Thymus (tissue), 11 donors: ENCODE data around the gene PGGHG. TPM values are rescaled to one million over a fixed set of nuclear protein-coding genes. Genes with fewer than 3 reads are reported as not detected.
A peak's percentile ranks its signal among the peaks of the same experiment; 100 is the strongest.

Experiments used
- DNase-seq, 9 donors: peaks; one replicate each; pipeline ENCODE4 v3.0.0-alpha.2; 2013; ENCODE audit warnings: low spot score in 9 of 9, low read depth in 6 of 9, missing footprints in 1 of 9
- H3K27ac ChIP-seq, 2 donors: one replicate each; pipeline ENCODE4 v1.5.1; 2013; ENCODE audit warnings: control low read depth in 1 of 2, low read depth in 1 of 2, low read length in 1 of 2, mild to moderate bottlenecking in 1 of 2, moderate library complexity in 1 of 2
- H3K27me3 ChIP-seq, 2 donors: one replicate each; pipeline ENCODE4 v1.5.1; 2013; ENCODE audit warnings: low read length in 1 of 2; ENCODE audit not compliant: control insufficient read depth in 2 of 2, insufficient read depth in 1 of 2
- H3K36me3 ChIP-seq, 2 donors: one replicate each; pipeline ENCODE4 v1.5.1; 2013; ENCODE audit warnings: low read length in 1 of 2, mild to moderate bottlenecking in 1 of 2, moderate library complexity in 1 of 2; ENCODE audit not compliant: control insufficient read depth in 2 of 2, insufficient read depth in 2 of 2
- H3K4me1 ChIP-seq, 2 donors: one replicate each; pipeline ENCODE4 v1.5.1; 2013; ENCODE audit warnings: low read length in 2 of 2; ENCODE audit not compliant: control insufficient read depth in 2 of 2, insufficient read depth in 2 of 2
- H3K4me3 ChIP-seq, 2 donors: one replicate each; pipeline ENCODE4 v1.5.1; 2013; ENCODE audit warnings: low read length in 2 of 2, control low read depth in 1 of 2, mild to moderate bottlenecking in 1 of 2
- H3K9me3 ChIP-seq, 2 donors: one replicate each; pipeline ENCODE4 v1.5.1; 2013; ENCODE audit warnings: low read length in 1 of 2, mild to moderate bottlenecking in 1 of 2; ENCODE audit not compliant: control insufficient read depth in 2 of 2, insufficient read depth in 1 of 2
- WGBS: extraction: QIAGEN DNeasy Blood & Tissue Kit; methylation state at CpG from one replicate; pipeline ENCODE4 v1.1.7; 2013; 5-methylcytosine and 5-hydroxymethylcytosine counted together
- polyA plus RNA-seq: library from polyadenylated mRNA; stranded (reverse); fragments of 200-250 nt; gene quantifications from one replicate; pipeline ENCODE4 v1.2.3, GENCODE V29; 2013
- total RNA-seq: library from RNA; stranded (reverse); fragments of 120-200 nt; gene quantifications from one replicate; pipeline ENCODE4 v1.2.4, GENCODE V29; 2013
- donor health status: healthy.

PGGHG gene
- total and polyA plus RNA-seq, 2 donors = 73.7 to 900 TPM

DNA sequence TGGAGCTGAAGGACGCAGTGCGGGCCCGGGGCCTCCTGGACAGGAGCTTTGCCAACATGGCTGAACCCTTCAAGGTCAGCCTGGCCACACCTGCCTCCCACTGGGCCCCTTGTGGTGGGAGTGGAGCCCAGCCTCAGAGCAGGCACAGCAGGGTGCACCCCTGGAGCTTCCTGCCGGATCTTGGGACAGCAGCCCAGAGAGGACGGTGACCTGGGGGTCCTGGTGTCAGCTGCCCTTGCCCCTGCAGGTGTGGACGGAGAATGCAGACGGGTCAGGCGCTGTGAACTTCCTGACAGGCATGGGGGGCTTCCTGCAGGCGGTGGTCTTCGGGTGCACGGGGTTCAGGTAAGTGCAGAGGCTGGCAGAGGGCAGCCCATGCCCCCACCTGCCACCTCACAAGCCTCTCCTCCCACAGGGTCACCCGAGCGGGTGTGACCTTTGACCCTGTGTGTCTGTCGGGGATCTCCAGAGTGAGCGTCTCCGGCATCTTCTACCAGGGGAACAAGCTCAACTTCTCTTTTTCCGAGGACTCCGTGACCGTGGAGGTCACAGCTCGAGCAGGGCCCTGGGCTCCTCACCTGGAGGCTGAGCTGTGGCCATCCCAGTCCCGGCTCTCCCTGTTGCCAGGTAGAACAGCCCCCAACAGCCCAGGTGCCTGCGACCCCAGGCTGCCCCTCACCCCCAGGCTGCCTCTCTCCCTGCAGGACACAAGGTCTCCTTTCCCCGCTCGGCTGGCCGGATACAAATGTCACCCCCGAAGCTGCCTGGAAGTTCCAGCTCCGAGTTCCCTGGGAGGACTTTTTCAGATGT lies 5.1 kb downstream of the PGGHG start:
- Histone ChIP-seq H3K27me3 (peaks cover 0 to 11% of the 10 kb centered on the region in 2 donors), H3K4me3 (no peak overlapping the region), H3K9me3 (no peaks in the 10 kb centered on the region), H3K36me3 (peaks cover 12 to 40% of the 10 kb centered on the region in 2 donors), H3K27ac (no peak overlapping the region), H3K4me1 (peaks cover 10 to 67% of the 10 kb centered on the region in 2 donors)
- WGBS = 95% methylated on average over 27 of the region's 27 CpGs
- no peak for DNase-seq

- H3K4me1 ChIP-seq = peaks cover 4 to 66% of the 10 kb centered on the region in 2 donors
- no peak overlapping the region for H3K27ac ChIP-seq
- DNase-seq = no peak
- H3K9me3 ChIP-seq = no peaks in the 10 kb centered on the region
- WGBS = 97% methylated on average over 16 of the region's 16 CpGs
- H3K36me3 ChIP-seq = peaks cover 12 to 40% of the 10 kb centered on the region in 2 donors
- peaks cover 0 to 17% of the 10 kb centered on the region in 2 donors for H3K27me3 ChIP-seq
- no peak overlapping the region for H3K4me3 ChIP-seq
These were observed 5.9 kb downstream of the PGGHG start for GRCh38 chr11:294780-295179.

DNA sequence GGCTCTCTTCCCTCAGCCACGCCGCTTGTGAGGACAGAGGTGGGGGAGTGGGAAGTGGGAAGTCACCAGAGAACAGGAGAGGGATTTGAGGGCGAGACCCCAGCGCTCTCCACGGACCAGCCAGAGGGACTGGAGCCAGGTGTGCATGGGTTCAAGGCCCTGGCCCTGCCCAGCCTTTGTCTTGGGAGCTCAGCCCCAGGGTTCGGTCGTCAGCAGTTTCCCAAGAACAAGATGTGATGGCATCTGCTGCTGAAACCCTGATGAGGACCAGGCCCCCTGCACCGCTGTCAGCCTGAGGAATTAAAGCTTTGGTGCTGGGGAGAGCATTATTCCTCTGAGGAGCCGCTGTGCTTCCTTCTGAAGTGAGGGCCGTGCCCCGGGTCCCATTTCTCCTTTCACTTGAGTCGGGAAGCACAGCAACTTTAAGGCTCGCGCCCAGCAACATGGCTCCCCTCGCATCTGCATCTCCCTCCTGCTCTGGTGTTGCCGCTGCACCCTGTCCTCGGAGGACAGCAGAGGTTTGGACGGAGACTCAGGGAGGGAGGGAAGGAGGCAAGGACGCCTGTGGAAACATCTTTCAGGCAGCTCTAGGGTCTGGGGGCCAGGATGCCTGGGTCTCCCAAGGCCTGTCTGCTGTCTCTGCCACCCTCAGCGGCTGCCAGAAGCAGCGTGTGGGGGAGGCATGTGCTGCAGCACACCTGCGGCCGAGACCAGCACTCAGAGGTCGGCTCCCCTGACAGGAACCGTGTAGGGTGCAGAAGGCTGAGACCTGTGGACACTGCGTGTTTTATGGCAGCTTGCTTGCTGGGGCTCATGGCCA lies 6.6 kb downstream of the PGGHG start:
- DNase-seq = peak in 1 of 9 donors; percentile 40
- 87% methylated on average over 26 of the region's 26 CpGs for WGBS
- Histone ChIP-seq H3K27ac (no peak overlapping the region), H3K9me3 (peaks cover 0 to 5% of the 10 kb centered on the region in 2 donors), H3K4me1 (peaks cover 0 to 60% of the 10 kb centered on the region in 2 donors), H3K4me3 (no peak overlapping the region), H3K36me3 (peaks cover 12 to 40% of the 10 kb centered on the region in 2 donors), H3K27me3 (peaks cover 0 to 24% of the 10 kb centered on the region in 2 donors)

DNA sequence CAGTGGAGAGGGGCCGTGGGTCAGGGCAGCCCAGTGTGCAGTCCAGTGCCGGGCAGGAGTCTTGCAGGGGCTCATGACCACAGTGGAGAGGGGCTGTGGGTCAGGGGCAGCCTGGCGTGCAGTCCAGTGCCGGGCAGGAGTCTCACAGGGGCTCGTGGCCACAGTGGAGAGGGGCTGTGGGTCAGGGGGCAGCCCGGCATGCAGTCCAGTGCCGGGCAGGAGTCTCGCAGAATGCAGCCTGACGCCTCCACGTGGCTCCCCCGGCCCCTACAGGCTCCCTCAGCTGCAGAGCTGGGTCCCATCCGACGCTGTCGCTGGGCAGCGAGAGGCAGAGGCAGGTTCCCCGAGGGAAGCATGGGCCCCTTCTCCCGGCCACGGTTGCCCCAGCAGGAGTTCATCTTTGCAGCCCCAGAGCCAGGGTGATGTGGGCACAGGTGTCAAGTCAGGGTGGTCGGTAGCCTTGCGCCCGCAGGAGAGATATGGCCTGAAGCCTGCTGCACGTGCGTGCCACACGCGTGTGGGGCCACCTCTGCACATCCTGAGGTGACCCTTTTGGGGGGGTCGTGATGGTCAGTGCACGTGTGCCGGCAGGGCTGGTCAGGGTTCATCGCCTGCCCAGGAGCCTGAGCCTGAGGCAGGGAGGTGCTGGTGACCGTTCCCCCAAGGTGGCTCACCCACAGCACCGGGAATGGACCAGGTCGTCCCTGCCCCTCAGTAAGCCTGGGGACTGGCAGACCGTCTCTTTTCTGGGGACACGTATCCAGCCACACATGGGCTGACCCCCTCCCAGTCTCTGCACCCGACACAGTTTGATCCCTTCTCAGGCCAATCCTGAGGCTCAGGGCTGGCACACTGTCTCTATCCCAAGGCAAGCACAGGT lies 7.5 kb downstream of the PGGHG start:
- peaks cover 12 to 39% of the 10 kb centered on the region in 2 donors for H3K36me3 ChIP-seq
- 90% methylated on average over 35 of the region's 35 CpGs for WGBS
- H3K27ac ChIP-seq = no peak overlapping the region
- H3K4me1 ChIP-seq = peaks cover 0 to 52% of the 10 kb centered on the region in 2 donors
- no peak for DNase-seq
- no peak overlapping the region for H3K4me3 ChIP-seq
- H3K27me3 ChIP-seq = peaks cover 0 to 29% of the 10 kb centered on the region in 2 donors
- H3K9me3 ChIP-seq = peaks cover 0 to 5% of the 10 kb centered on the region in 2 donors

GRCh38 chr11:297051-297585 lies 8.2 kb downstream of the PGGHG start:
- peaks cover 12 to 32% of the 10 kb centered on the region in 2 donors for H3K36me3 ChIP-seq
- no peak overlapping the region for H3K4me3 ChIP-seq
- peaks cover 0 to 5% of the 10 kb centered on the region in 2 donors for H3K9me3 ChIP-seq
- H3K27ac ChIP-seq = no peak overlapping the region
- peak in 1 of 9 donors; percentile 22 for DNase-seq
- peaks cover 0 to 29% of the 10 kb centered on the region in 2 donors for H3K27me3 ChIP-seq
- 89% methylated on average over 13 of the region's 13 CpGs for WGBS
- H3K4me1 ChIP-seq = peaks cover 0 to 45% of the 10 kb centered on the region in 2 donors

DNA sequence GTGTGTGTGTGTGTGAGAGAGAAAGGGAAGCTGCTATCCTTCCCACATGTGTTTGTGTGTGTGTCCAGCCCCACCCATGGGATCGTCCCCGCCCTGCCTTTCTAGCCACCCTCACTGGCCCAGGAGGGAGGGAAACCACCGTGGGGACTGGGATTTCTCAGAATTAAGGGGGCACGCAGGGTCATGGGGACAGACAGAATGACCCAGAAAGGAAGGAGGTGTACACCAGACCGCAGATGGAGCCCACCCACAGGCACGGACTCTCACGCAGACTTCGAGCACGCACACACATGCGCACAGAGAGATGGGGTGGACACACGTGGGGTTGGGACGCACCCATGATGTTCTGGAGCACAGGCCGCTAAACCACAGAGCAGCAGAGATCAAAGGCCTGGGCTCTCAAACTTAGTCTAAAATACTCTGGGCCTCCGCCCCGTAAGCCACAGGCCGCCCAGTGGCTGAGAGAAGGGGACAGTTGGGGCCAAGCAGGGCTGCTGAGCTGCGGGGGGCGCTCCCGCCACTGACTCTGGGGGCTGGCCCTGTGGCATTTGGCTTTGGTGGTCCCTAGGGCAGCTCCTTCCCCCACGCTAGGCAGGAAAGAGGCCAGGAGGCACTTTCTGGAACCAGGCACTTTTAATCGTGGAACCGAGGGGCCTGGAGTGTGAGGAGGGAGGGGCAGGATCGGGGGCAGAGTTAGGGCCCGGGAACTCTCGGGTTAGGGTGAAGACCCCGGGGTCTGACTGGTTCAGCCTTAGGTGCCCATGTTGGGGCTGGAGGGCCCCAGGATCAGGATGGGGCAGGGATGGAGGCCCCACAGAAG lies 8.9 kb downstream of the PGGHG start:
- Histone ChIP-seq H3K4me3 (no peak overlapping the region), H3K9me3 (peaks cover 0 to 5% of the 10 kb centered on the region in 2 donors), H3K4me1 (peaks cover 0 to 38% of the 10 kb centered on the region in 2 donors), H3K36me3 (peaks cover 9 to 25% of the 10 kb centered on the region in 2 donors), H3K27ac (no peak overlapping the region), H3K27me3 (peaks cover 0 to 29% of the 10 kb centered on the region in 2 donors)
- DNase-seq = peak in 1 of 9 donors; percentile 31
- 65% methylated on average over 26 of the region's 26 CpGs for WGBS

GRCh38 chr11:298406-299065 lies 9.6 kb downstream of the PGGHG start:
- DNase-seq = no peak
- WGBS = 90% methylated on average over 15 of the region's 15 CpGs
- no peak overlapping the region for H3K27ac ChIP-seq
- H3K4me3 ChIP-seq = no peak overlapping the region
- peaks cover 0 to 5% of the 10 kb centered on the region in 2 donors for H3K9me3 ChIP-seq
- peaks cover 0 to 29% of the 10 kb centered on the region in 2 donors for H3K27me3 ChIP-seq
- peaks cover 9 to 18% of the 10 kb centered on the region in 2 donors for H3K36me3 ChIP-seq
- peaks cover 0 to 42% of the 10 kb centered on the region in 2 donors for H3K4me1 ChIP-seq
